ENCODE measurements around the gene SERPINA12. TPM values are rescaled to one million over a fixed set of nuclear protein-coding genes. Genes with fewer than 3 reads are reported as not detected.

Gene SERPINA12
- total RNA-seq, 1 experiment from 2014 or later: not detected

DNA sequence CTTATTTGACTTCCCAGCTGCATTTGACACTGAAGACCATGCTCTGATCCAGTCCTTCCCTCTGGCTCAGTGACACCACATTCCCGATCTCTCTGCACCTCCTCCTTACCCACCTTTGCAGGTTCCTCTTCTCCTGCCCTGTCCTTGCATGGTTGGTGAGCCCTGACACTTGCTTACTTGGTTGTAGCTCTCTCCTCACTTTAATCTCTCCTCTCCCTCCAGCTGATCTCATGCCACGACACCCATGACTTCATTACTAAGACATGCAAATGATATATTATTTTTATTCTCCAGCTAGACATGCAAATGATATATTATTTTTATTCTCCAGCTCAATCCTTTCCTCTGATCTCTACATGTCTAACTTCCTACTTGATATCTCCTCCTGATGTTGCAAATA is 33.2 kb downstream of the SERPINA12 start, which contains the start of gene SERPINA9:
Gene SERPINA9 (minus strand): TSS at position 175 of the 400 bp plus-strand sequence. CDS start 6,357 bp downstream, outside the sequence.
- in situ Hi-C loops (cut with HindIII; ENCODE audit: low pct_unique_long_range_greater_than_20kb, low sequenced_read_pairs): no loop called here
- no peak for DNase-seq (ENCODE audit: low read depth)

DNA sequence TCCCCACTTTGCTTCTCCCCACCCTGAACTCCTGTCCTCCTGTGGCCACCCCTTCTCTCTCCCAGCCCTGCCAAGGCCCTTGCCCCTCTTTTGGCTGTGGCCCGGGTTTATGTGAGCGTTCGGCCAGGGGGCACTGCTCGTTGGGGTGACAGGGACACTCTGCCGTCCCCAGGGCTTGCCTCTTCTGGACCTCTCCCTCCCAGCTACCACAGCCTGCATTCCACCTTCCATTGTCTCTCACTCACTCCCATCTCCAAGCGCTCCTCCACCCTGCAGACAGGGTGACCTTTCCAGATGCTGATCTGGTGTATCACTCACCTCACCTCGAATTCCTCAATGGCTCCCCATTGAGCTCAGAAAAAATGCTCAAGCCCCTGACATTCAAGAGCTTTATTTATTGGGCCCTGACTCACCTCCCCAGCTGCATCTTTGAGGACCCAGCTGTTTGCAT is 34.7 kb downstream of the SERPINA12 start:
- in situ Hi-C loops (cut with HindIII; ENCODE audit: low pct_unique_long_range_greater_than_20kb, low sequenced_read_pairs): no loop called here
- no peak for DNase-seq (ENCODE audit: low read depth)

DNA sequence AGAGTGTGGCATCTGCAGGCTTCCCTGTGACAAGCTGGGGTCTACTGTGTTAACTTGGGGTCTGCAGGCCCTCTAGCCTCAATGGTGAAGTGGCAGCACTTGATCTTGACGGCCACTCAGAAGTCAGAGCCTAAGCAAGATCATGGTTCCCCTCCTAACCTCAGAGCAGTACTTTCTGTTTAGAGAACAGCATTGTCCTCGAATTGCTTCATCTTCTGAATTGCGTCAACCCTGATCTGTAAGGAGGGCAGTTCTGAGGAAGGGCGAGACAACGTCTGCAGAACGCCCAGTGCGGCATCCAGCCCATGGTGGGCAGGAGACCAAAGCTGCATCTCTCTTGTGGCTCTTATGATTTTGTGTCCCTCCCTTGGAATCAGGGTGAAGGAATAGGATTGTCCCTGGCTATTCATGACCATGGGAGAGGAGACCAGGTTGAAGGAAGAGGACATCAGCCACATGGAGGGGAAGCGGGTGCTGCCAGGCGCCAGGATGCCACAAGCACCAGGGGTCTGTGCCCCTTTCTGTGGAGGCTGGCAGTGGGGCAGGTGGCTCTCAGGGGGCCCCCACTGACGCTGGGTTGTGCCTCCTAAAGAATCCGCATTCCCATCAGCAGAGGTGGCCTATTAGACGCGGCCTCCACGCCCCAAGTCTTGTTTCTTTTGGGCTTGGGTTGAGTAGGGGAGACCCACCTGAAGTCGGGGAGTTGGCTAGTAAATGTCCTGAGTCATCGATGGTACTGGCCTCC is 35.4 kb downstream of the SERPINA12 start:
- DNase-seq (ENCODE audit: low read depth): no peak
- in situ Hi-C loops (cut with HindIII; ENCODE audit: low pct_unique_long_range_greater_than_20kb, low sequenced_read_pairs): no loop called here

DNA sequence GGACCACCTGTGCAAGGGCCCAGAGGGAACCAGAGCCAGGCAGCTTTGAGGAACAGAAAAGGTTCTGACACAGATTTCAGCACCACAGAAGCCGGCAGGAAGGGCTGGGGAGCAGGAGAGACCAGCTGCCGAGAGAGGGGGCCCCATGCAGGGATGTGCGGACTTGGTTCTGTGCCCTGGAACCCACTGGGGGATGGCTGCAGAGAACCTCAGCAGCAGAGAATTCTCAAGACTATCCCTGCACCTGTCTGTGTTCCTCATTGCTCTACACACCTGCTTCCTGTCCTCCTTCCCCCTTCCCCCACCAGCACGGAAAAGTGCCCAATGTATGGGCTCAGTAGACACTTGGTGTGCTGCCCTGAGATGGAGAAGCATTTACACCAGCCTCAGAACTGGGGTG is 36.4 kb downstream of the SERPINA12 start:
- in situ Hi-C loops (cut with HindIII; ENCODE audit: low pct_unique_long_range_greater_than_20kb, low sequenced_read_pairs): no loop called here
- DNase-seq (ENCODE audit: low read depth): no peak

DNA sequence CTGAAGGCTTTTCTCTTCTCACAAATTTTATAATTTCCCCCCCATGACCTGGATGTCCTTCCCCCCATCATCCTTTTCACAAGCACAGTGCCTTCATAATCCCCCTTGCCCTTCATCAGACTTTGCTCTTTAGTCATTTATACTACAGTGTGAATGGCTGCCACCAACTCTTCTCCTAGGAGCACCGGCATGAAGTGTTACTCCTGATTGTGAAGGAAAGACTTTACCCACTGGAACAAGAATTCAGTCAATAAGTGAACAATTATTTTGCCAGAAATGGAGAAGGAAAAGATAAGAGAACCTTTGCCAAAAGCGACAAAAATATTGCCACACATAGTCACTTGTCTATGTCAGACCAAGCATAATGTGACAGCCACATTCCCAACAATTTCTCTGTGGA is 38.2 kb downstream of the SERPINA12 start:
- in situ Hi-C loops (cut with HindIII; ENCODE audit: low pct_unique_long_range_greater_than_20kb, low sequenced_read_pairs): no loop called here
- no peak for DNase-seq (ENCODE audit: low read depth)

DNA sequence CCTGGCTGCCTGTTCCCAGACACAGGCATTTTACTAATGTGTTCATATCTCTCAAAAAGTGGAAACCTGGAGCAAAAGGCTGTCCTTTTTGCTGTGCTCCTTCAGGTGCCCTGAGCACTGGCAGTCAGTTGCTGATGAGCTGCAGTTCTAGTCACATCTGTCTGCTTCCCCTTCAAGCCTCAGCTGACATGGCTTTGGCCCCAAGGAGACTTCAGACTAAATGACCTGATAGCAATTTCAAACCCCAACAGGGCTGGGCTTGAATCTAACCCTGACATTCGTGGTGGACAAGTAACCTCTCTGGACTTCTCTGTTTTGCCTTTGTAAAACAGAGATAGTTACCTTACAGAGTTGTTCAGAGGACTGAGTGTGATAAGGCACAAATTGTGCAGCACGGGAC is 39.0 kb downstream of the SERPINA12 start:
- no peak for DNase-seq (ENCODE audit: low read depth)
- in situ Hi-C loops (cut with HindIII; ENCODE audit: low pct_unique_long_range_greater_than_20kb, low sequenced_read_pairs): no loop called here

DNA sequence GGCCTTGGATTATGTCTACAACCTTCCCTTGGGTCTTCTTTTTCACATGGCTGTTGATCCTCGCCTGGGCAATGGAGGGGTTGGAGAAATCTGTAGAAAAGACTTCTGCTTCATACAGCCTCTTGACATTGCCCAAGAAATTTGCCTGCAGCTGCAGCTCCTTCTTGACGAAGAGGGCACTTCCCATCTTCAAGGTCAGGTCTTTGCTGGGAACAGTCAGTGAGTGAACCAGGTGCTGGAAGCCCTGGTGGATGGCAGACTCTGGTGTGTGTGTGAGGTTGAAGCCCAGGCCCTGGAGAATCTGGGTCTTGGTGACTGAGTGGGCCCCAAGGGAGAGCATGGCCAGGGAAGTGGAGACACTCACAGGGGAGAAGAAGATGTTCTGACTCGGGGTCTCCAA is 40.0 kb downstream of the SERPINA12 start:
- no peak for DNase-seq (ENCODE audit: low read depth)
- in situ Hi-C loops (cut with HindIII; ENCODE audit: low pct_unique_long_range_greater_than_20kb, low sequenced_read_pairs): no loop called here

DNA sequence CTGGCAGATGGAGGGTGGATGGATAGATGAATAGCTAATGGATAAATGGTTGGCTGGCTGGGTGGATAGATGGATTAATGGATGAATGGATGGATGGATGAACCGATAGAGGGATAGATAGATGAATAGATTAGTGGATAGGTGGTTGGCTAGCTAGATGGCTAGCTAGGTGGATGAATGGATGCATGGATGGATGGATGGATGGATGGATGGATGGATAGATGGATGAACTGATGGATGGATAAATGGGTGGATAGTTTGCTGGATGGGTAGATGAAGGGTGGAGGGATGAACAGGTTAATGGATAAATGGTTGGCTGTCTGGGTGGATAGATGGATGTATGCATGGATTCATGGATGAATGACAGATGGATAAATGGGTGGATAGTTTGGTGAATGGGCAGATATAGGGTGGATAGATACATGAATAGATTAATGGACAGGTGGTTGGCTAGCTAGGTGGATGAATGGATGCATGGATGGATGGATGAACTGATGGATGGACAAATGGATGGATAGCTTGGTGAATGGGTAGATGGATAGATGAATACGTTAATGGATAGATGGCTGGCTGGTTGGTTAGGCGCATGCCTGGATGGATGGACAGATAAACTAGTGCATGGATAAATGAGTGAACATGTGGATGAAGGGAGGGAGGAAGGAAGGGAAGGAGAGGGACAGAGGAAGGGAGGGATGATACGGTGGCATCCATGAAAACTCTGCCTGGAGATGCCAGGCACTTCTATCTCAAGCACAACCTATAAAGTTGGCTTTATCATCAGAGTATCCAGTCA is 41.3 kb downstream of the SERPINA12 start:
- in situ Hi-C loops (cut with HindIII; ENCODE audit: low pct_unique_long_range_greater_than_20kb, low sequenced_read_pairs): no loop called here
- DNase-seq (ENCODE audit: low read depth): no peak

DNA sequence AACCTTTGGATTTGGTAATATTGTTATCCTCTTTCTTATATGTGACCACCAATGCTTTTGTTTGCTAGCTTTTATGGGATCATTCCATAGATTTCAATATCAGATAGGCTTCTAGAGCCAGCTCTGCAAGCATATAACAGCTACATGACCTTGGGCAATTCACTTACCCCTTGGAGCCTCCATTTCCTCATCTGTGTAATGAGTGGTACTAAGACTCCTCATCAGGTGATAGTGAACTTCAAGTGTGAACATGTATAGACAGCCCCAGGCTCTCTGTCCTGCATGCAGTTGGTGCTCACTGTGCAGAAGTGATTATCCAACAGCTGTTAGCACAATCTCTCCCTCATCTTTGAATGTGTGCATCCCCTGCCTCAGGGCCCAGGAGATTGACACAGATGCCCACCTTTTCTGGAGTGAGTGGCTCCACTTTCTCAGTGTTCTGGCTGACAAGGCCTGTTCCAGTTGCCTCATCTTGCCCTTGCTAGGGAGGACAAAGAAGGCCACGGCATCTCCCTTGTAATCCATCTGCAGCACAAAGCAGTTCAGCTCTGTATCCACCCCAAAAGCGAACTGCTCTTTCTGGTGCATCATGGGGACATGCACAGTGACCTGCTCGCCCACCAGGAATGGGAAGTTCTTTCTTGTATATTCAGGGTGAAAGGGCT is 42.4 kb downstream of the SERPINA12 start:
- in situ Hi-C loops (cut with HindIII; ENCODE audit: low pct_unique_long_range_greater_than_20kb, low sequenced_read_pairs): no loop called here
- no peak for DNase-seq (ENCODE audit: low read depth)

DNA sequence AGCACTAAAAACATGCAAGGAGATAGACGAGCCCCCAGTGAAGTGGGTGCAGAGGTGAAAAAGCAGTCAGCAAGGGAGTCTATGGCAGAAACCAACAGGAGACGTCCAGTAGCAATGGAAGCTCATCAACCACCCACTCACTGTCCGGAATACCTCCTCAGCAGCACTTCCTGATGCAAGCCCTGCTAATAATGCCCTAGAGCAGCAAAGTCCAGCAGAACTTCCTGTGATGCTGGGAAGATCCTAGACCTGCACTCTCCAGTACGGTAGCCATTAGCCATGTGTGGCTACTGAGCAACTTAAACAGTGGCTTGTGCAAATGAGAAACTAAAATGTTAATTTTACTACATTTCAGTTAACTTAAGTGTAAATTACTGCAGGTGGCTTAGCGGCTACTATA is 44.2 kb downstream of the SERPINA12 start:
- no peak for DNase-seq (ENCODE audit: low read depth)
- in situ Hi-C loops (cut with HindIII; ENCODE audit: low pct_unique_long_range_greater_than_20kb, low sequenced_read_pairs): no loop called here

DNA sequence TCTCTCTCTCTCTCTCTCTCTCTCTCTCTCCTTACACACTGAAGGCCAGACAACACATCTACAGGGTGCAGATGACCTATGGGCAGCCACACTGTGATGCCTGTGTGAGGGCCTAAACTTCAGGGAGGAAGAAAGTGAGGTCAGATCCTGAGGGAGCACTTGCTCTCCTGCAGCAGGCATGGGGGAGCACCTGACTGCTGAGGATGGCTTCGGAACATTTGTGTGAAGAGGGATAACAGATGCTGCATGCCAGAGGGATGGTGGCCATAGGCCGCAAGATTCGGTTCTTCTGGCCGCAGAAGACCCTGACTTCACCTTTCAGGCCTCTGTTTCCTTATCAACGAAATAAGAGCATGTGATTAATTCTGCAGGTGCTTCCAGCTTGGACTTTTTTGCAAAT is 45.0 kb downstream of the SERPINA12 start:
- in situ Hi-C loops (cut with HindIII; ENCODE audit: low pct_unique_long_range_greater_than_20kb, low sequenced_read_pairs): no loop called here
- no peak for DNase-seq (ENCODE audit: low read depth)

DNA sequence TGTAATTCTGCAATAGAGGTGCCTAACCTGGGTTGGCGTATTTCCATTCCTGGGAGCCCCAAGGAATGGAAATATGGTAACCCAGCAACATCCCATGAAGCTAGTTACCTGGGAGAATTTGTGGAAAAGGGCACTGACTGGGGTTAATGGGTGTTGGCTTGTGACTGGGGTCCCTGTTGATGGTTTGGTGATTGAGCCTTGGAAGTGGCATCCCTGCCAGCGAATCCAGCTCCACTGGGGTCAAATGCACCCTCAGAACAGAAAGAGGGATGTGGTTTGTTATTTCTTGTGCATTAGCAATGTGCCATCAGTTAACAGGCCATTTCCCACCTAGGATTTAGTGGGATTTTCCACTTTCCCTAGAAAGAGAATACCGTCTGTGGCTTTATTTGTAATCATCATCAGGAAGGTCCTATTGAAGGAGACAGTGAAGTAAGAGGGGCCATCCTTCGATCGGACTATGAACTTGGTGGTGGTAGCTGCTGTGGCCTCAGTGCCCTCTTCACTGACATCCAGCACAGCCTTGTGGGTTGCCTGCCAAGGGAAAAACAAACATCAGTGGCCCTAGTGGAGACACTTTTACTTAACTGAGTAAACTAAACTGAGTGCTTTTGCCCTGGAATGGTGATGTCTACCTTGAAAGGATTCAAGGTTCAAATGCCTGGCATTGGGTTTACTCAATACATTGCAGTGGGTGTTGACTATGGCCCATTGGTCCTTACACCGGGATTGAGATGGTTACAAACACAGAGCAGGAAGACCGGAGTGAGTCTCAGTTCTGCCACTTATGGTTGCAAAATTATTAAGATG is 46.3 kb downstream of the SERPINA12 start:
- no peak for DNase-seq (ENCODE audit: low read depth)
- in situ Hi-C loops (cut with HindIII; ENCODE audit: low pct_unique_long_range_greater_than_20kb, low sequenced_read_pairs): no loop called here

DNA sequence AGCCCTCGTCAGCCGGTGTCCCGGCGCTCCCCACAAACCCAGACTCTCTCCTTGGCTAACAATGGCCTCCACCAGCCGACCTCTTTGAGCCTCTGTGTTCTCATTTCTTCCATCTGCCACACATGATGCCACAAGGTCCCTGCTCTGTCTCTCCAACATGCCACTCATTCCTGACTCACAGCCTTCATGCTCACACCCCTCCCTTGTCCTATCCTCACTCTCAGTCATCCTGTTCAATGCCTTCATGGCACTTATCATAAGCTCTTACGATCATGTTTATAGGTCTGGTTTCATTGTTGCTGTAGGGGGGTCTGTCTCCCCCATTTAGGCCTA is 47.1 kb downstream of the SERPINA12 start:
- DNase-seq (ENCODE audit: low read depth): no peak
- in situ Hi-C loops (cut with HindIII; ENCODE audit: low pct_unique_long_range_greater_than_20kb, low sequenced_read_pairs): no loop called here

DNA sequence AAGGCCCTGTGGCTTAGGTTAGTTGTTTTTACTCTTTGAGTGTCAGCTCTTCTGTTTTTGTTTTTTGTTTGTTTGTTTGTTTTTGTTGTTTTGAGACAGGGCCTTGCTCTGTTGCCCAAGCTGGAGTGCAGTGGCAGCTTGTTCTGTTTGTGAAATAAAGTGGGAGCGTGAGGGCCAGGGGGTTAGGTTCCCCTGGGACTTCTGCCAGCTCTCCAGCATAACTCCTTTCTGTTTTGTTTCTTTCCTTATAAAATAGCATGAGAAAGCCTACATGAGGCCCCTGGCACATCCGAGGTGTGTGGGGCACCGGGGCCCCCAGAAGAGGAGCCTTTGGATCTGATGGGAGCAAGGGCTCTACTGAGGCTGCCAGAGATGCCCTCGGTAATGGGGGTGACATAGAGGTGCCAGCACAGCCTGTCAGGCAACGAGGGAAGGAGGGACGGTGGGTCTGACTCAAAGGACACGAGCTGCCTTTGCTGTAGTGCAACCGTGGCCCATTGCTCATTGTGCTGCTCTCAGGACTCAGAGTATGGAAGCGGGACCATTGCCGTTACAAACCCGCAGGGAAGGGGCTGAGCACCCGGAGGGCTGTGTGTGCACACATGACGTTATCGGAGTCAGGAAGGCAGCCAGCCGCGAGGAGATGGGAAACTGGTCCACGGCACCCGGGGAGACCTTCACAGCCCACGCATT is 47.6 kb downstream of the SERPINA12 start:
- DNase-seq (ENCODE audit: low read depth): no peak
- in situ Hi-C loops (cut with HindIII; ENCODE audit: low pct_unique_long_range_greater_than_20kb, low sequenced_read_pairs): no loop called here

DNA sequence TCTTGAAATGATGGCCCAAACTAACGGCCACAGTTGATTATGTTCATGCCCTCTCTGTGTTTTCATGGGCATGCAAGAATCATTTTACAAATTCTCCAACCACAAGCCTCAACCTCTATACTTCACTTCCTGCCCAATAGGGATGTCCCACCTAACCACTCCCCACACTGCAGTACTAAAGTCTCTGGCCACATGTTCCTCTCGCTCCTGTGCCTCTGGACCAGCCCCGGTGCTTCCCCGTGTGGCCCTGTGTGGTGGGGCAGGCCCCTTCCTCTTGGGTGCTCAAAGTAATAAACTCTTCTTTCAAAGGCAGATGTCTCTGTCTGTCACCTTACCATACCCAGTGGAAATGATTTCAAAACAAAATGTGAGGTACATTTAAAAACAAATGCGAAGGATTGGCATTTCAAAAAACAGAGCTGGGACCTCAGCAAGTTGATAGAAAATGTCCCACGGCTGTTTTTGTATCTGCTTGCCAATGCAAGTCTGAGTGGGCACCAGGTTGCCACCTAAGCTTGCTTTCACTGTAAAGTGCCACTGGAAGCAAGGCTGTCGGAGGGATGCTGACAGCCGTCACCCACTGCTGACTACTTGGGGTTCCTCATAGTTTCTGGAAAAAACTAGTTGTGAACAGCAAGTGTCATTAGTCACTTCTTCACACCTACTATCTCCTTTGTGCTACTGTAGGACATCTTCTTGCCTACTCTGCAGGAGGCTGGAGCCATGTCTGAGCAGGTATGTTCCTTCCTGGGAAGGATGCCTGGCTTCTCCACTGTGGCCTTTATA is 48.4 kb downstream of the SERPINA12 start:
- in situ Hi-C loops (cut with HindIII; ENCODE audit: low pct_unique_long_range_greater_than_20kb, low sequenced_read_pairs): no loop called here
- no peak for DNase-seq (ENCODE audit: low read depth)

DNA sequence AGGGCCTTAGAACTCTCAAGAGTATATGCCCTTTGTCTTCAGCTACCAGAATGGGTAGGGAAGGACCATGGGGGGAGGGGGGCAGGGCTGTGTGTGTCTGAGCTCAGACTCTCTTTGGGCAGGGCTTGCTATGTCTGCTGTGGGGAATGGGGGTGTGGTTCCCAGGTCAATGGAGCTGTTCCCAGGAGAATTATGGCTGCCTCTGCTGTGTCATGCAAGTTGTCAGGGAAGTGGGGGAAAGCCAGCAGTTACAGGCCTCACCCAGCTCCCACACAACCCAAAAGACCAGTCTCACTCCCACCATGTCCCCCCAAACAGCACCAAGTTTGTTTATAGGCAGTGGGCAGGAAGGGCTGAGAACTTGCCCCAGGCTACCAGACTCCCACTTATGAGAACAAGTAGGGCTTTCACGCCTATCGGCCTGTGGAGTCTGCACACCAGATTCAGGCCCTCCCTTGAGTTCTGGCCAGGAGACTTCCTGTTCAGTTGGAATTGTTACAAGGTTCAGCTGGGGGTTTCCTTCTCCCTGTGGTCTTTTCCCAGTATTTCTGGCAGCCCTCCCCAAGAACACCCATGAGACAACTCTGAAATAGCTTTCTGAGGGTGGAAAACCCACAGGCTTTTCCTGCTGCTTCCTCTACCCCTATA is 50.6 kb downstream of the SERPINA12 start:
- no peak for DNase-seq (ENCODE audit: low read depth)
- in situ Hi-C loops (cut with HindIII; ENCODE audit: low pct_unique_long_range_greater_than_20kb, low sequenced_read_pairs): no loop called here

DNA sequence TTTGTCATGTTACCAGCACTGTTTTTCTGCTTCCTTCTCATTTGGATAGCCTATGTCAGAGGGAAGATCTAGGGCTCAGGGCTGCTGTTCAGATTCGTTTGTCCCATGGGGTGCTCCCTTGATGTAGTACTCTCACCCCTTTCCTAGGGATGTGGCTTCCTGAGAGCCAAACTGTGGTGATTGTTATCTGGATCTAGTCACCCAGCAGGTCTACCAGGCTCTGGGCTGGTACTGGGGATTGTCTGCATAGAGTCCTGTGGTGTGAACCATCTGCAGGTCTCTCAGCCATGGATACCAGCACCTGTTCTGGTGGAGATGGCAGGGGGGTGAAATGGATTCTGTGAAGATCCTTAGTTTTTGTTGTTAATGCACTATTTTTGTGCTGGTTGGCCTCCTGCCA is 51.2 kb downstream of the SERPINA12 start:
- no peak for DNase-seq (ENCODE audit: low read depth)
- in situ Hi-C loops (cut with HindIII; ENCODE audit: low pct_unique_long_range_greater_than_20kb, low sequenced_read_pairs): no loop called here

All from Caki2 (cell line).